ENCODE results near the gene SMG6.

The SMG6 gene

DNA sequence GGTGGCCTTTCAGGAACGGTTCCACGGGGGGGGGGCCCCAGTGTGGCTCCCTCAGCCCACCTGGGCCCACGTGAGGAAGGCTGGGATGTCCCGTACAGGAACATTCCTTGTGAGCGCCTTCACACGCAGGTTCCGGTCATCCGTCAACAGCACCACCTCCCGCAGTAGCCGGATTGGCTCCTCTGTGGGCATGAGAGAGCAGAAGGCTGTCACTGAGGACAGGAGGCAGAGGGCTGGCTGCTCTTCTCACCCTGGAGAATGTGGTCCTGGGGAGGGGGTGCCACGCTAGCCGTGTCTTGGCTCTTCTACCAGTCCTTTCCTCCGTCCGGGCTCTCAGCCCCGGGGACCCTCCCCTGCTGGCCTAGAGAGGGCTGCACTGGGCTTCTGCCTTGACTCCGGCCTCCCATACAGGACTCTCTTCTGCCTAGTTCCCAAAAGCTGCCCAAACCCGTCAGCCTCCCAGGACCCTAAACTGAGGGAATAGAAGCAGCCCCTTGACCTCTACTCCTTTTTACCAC is 242.1 kb downstream of the SMG6 start:
- Mint-ChIP-seq H3K4me3 (no peak overlapping the region), H3K27me3 (ENCODE audit: low read depth) (no peaks in the 10 kb centered on the region), H3K4me1 (ENCODE audit: low read depth) (peaks cover 39% of the 10 kb centered on the region), H3K36me3 (ENCODE audit: low read depth) (peaks cover 46% of the 10 kb centered on the region), H3K27ac (peak overlapping the region; percentile 65), H3K9me3 (no peaks in the 10 kb centered on the region)

DNA sequence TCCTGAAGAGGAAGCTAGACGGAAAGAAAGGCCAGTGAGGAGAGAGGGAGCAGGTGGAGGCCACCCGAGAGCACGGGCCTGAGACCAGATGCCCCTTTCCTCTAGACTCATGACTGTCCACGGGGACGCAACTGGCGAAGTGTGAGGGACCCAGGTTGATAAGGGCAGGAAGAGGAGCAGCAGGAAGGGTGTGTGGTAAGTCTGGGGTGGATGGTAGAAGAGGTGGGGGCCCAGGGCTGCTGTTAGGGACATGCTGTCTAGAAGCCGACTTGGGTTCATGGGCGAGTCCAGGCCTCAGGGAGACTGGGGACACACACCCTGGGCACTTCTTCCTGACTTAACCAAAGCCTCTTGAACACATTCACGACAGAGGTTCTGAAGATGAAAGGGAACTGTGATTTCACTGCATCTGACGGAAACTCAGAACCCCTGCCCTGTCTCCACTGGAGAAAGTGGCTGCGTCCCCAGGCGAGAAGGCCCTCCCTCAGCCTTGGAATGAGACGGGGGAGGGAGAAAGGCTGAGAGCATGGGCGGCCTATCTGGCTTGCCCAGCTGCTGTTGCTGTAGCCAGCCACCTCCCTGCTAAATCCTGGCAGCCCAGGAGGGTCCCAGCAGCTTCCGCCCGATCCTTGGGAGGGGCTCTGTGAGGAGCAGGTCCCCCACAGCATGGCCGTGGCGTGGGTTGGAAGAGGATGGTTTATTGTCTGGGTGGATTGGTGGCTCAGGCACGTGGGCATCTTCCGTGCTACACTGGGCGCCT is 242.7 kb downstream of the SMG6 start:
- Mint-ChIP-seq H3K4me1 (ENCODE audit: low read depth) (peaks cover 39% of the 10 kb centered on the region), H3K27me3 (ENCODE audit: low read depth) (no peaks in the 10 kb centered on the region), H3K27ac (peak overlapping the region; percentile 55), H3K9me3 (no peaks in the 10 kb centered on the region), H3K4me3 (no peak overlapping the region), H3K36me3 (ENCODE audit: low read depth) (peaks cover 42% of the 10 kb centered on the region)

DNA sequence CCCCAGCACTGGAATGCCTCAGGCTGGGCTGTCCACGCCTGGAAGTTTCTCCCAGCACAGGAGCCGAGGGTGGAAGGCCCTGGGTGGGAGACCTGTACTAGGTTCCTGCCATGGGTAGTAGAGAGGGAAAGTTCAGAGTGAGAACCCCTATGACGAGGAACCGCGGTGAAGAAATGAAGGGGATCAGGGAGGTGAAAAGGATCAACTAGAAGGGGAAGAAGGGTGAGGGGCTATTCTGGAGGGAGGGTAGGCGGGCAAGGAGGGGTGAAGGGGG is 243.3 kb downstream of the SMG6 start:
- Mint-ChIP-seq H3K27me3 (ENCODE audit: low read depth) (no peaks in the 10 kb centered on the region), H3K36me3 (ENCODE audit: low read depth) (peaks cover 39% of the 10 kb centered on the region), H3K4me3 (peak overlapping the region; percentile 78), H3K4me1 (ENCODE audit: low read depth) (peaks cover 39% of the 10 kb centered on the region), H3K27ac (peak overlapping the region; percentile 55), H3K9me3 (no peaks in the 10 kb centered on the region)

DNA sequence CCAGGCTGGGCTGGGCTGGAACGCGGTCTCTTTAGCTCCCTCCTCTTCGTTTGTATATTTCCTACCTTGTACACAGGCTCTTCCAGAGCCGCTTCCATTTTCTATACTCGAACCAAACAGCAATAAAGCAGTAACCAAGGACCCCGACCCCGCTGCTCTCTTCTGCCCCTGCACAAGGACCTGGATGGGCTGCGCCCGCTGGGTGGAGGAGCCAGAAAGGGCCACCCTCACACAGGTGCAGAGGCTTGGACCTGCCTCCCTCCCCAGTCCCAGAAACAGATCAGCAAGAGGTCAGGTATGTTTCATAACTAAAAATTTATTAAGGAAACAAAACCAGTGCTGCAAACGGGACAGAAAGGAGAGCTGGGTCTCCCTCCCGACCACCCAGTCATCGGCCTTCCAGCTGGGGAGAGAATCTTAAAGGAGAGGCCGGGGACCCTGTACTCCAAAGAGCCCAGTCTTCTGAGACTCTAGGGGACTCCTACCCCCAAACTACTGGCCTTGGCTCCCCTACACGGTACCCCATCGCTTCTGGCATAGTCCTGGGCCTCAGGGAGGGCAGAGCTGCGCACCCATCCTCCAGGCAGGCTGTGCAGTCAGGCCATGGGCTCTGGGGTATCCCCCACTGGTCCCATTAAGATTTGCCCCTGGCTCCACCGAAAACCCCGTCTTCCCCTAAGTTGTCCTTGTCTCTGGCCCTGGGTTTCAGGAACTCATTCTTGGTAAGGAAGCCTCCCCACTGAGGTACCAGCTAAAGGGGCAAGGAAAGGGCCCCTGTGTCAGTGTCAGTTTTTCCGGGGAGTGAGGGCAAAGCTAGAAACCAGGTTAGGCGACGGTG is 243.8 kb downstream of the SMG6 start:
- Mint-ChIP-seq H3K27me3 (ENCODE audit: low read depth) (no peaks in the 10 kb centered on the region), H3K4me3 (peak overlapping the region; percentile 78), H3K9me3 (no peaks in the 10 kb centered on the region), H3K4me1 (ENCODE audit: low read depth) (peaks cover 34% of the 10 kb centered on the region), H3K27ac (peak overlapping the region; percentile 64), H3K36me3 (ENCODE audit: low read depth) (peaks cover 37% of the 10 kb centered on the region)

DNA sequence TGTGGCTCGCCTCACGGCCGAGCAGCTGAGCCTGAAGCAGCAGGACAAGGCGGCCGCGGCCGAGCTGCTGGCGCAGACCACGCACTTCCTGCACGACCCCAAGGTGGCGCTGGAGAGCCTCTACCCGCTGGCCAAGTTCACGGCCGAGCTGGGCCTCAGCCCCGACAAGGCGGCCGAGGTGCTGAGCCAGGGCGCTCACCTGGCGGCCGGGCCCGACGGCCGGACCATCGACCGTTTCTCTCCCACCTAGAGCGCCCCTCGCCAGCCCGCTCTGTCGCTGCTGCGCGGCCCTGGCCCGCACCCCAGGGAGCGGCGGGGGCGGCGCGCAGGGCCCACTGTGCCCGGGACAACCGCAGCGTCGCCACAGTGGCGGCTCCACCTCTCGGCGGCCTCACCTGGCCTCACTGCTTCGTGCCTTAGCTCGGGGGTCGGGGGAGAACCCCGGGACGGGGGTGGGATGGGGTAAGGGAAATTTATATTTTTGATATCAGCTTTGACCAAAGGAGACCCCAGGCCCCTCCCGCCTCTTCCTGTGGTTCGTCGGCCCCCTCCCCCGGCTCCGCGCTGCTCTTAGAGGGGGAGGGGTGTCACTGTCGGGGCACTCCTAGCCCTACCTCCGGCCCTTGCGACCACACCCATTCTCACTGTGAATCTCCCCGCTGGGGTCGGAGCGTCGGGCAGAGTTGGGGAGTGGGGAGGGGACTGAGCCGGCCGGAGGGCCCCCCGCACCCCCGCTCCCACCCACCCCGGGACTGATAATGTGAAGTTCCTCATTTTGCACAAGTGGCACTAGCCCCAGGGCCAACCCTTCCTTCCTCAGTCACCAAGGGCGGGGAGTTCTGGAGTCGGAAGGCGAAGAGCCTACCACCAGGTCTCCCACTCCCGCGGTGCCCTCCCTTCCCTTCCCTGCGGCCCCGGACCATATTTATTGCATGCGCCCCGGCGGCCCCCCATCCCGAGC is 244.7 kb downstream of the SMG6 start:
- Mint-ChIP-seq H3K9me3 (no peaks in the 10 kb centered on the region), H3K27me3 (ENCODE audit: low read depth) (no peaks in the 10 kb centered on the region), H3K27ac (peak overlapping the region; percentile 70), H3K4me3 (peak overlapping the region; percentile 78), H3K4me1 (ENCODE audit: low read depth) (peaks cover 30% of the 10 kb centered on the region), H3K36me3 (ENCODE audit: low read depth) (peaks cover 31% of the 10 kb centered on the region)

DNA sequence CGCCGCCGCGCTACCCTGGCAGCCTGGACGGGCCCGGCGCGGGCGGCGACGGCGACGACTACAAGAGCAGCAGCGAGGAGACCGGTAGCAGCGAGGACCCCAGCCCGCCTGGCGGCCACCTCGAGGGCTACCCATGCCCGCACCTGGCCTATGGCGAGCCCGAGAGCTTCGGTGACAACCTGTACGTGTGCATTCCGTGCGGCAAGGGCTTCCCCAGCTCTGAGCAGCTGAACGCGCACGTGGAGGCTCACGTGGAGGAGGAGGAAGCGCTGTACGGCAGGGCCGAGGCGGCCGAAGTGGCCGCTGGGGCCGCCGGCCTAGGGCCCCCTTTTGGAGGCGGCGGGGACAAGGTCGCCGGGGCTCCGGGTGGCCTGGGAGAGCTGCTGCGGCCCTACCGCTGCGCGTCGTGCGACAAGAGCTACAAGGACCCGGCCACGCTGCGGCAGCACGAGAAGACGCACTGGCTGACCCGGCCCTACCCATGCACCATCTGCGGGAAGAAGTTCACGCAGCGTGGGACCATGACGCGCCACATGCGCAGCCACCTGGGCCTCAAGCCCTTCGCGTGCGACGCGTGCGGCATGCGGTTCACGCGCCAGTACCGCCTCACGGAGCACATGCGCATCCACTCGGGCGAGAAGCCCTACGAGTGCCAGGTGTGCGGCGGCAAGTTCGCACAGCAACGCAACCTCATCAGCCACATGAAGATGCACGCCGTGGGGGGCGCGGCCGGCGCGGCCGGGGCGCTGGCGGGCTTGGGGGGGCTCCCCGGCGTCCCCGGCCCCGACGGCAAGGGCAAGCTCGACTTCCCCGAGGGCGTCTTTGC is 245.6 kb downstream of the SMG6 start:
- Mint-ChIP-seq H3K27ac (peak overlapping the region; percentile 83), H3K9me3 (no peaks in the 10 kb centered on the region), H3K4me1 (ENCODE audit: low read depth) (peaks cover 34% of the 10 kb centered on the region), H3K4me3 (peak overlapping the region; percentile 75), H3K36me3 (ENCODE audit: low read depth) (peaks cover 27% of the 10 kb centered on the region), H3K27me3 (ENCODE audit: low read depth) (peaks cover 4% of the 10 kb centered on the region)

DNA sequence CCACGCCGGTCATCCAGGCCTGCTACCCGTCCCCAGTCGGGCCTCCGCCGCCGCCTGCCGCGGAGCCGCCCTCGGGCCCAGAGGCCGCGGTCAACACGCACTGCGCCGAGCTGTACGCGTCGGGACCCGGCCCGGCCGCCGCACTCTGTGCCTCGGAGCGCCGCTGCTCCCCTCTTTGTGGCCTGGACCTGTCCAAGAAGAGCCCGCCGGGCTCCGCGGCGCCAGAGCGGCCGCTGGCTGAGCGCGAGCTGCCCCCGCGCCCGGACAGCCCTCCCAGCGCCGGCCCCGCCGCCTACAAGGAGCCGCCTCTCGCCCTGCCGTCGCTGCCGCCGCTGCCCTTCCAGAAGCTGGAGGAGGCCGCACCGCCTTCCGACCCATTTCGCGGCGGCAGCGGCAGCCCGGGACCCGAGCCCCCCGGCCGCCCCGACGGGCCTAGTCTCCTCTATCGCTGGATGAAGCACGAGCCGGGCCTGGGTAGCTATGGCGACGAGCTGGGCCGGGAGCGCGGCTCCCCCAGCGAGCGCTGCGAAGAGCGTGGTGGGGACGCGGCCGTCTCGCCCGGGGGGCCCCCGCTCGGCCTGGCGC is 246.3 kb downstream of the SMG6 start:
- Mint-ChIP-seq H3K9me3 (no peaks in the 10 kb centered on the region), H3K27ac (no peak overlapping the region), H3K36me3 (ENCODE audit: low read depth) (peaks cover 23% of the 10 kb centered on the region), H3K4me1 (ENCODE audit: low read depth) (peaks cover 31% of the 10 kb centered on the region), H3K27me3 (ENCODE audit: low read depth) (peaks cover 6% of the 10 kb centered on the region), H3K4me3 (peak overlapping the region; percentile 21)

DNA sequence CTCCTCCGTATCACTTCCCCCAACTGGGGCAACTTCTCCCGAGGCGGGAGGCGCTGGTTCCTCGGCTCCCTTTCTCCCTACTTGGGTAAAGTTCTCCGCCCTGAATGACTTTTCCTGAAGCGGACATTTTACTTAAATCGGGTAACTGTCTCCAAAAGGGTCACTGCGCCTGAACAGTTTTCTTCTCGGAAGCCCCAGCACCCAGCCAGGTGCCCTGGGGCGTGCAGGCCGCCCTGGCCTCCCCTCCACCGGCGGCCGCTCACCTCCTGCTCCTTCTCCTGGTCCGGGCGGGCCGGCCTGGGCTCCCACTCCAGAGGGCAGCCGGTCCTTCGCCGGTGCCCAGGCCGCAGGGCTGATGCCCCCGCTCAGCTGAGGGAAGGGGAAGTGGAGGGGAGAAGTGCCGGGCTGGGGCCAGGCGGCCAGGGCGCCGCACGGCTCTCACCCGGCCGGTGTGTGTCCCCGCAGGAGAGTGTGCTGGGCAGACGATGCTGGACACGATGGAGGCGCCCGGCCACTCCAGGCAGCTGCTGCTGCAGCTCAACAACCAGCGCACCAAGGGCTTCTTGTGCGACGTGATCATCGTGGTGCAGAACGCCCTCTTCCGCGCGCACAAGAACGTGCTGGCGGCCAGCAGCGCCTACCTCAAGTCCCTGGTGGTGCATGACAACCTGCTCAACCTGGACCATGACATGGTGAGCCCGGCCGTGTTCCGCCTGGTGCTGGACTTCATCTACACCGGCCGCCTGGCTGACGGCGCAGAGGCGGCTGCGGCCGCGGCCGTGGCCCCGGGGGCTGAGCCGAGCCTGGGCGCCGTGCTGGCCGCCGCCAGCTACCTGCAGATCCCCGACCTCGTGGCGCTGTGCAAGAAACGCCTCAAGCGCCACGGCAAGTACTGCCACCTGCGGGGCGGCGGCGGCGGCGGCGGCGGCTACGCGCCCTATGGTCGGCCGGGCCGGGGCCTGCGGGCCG is 247.1 kb downstream of the SMG6 start:
- peak overlapping the region; percentile 85 for H3K4me3 Mint-ChIP-seq
- peaks cover 16% of the 10 kb centered on the region for H3K36me3 Mint-ChIP-seq (ENCODE audit: low read depth)
- H3K4me1 Mint-ChIP-seq (ENCODE audit: low read depth) = peaks cover 29% of the 10 kb centered on the region
- peak overlapping the region; percentile 84 for H3K27ac Mint-ChIP-seq
- H3K27me3 Mint-ChIP-seq (ENCODE audit: low read depth) = peaks cover 12% of the 10 kb centered on the region
- H3K9me3 Mint-ChIP-seq = no peaks in the 10 kb centered on the region

DNA sequence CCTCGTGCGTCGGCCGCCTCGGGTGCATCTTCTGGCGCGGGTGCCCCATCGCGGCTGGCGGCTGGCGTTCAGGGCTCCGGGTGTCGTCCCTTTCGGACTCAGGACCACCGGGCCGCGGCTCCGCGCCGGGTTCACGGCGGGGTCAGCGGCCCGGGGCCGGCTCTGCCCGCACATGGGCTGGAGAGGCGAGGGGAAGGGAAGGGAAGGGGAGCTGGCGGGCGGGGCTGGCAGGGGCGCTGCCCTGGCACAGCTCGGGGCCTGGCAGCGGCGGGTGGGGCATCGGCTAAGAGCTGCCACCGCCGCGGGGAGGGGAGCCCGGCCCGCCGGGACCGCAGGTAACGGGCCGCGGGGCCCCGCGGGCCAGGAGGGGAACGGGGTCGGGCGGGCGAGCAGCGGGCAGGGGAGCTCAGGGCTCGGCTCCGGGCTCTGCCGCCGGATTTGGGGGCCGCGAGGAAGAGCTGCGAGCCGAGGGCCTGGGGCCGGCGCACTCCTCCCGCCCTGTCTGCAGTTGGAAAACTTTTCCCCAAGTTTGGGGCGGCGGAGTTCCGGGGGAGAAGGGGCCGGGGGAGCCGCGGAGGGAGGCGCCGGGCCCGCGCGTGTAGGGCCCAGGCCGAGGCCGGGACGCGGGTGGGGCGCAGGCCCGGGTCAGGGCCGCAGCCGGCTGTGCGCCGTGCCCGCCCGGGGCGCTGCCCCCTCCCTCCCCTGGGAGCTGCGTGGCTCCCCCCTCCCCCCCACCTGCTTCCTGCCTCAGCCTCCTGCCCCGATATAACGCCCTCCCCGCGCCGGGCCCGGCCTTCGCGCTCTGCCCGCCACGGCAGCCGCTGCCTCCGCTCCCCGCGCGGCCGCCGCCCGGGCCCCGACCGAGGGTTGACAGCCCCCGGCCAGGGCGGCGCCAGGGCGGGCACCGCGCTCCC is 248.0 kb downstream of the SMG6 start:
- H3K9me3 Mint-ChIP-seq = no peaks in the 10 kb centered on the region
- H3K4me3 Mint-ChIP-seq = peak overlapping the region; percentile 85
- peaks cover 26% of the 10 kb centered on the region for H3K4me1 Mint-ChIP-seq (ENCODE audit: low read depth)
- peaks cover 13% of the 10 kb centered on the region for H3K27me3 Mint-ChIP-seq (ENCODE audit: low read depth)
- peaks cover 13% of the 10 kb centered on the region for H3K36me3 Mint-ChIP-seq (ENCODE audit: low read depth)
- no peak overlapping the region for H3K27ac Mint-ChIP-seq

DNA sequence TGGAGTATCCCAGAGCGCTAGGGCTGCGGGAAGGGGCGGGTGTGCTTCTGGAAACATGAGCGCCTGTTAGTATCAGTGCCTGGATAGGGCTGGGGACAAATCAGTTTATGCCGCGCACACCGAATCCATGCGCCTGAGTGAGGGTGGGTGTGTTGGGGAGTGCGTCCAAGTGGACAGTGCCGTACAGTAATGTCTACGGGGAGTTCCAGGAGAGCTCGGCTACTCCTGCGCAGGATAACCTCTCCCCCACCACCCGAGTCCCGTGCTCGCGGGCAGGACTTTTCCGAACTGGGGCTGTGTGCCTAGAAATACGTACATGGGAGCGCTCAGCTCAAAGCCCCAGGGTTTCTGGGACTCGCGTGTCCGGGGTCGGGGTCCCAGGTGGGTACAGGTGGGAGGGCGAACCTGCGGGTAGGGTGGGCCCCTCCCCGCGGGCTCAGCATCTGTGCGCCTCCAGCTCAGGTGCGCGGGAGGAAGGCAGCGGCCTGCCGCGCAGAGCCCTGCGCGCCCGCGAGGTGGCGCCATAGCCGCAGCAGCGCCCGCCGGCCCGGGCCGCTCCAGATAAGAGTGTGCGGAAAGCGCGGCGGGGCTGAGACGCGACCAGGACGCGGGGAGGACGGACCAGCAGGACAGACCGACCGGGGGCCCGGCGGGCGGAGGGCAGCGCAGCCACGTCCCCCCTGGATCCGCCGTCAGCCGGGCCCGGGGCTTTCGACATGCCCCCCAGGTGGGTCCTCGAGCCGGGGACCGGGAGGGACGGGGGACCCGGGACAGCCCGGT is 248.9 kb downstream of the SMG6 start, which contains the start of gene HIC1:
Gene HIC1 (plus strand): TSS at position 592 of the 780 bp plus-strand sequence. CDS start 1,588 bp downstream, outside the sequence.
- H3K27ac Mint-ChIP-seq = peak within 1 kb of the TSS; percentile 86
- no peaks in the 10 kb centered on the region for H3K9me3 Mint-ChIP-seq
- H3K4me3 Mint-ChIP-seq = peak within 1 kb of the TSS; percentile 84
- H3K36me3 Mint-ChIP-seq (ENCODE audit: low read depth) = peaks cover 6% of the 10 kb centered on the region
- peaks cover 13% of the 10 kb centered on the region for H3K27me3 Mint-ChIP-seq (ENCODE audit: low read depth)
- peaks cover 18% of the 10 kb centered on the region for H3K4me1 Mint-ChIP-seq (ENCODE audit: low read depth)

DNA sequence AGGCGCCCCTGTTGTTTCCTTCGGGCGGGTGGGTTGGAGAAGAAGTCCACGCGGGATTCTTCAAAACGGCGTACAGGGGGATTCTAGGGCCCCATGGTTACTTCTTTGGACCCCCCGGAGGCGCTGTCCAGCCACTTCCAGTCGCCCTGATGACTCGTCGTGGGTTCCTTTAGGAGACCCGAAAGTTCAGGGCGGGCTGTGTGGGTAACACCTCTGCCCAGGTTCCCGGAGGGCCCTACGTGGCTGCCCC is 249.4 kb downstream of the SMG6 start:
- Mint-ChIP-seq H3K4me3 (peak overlapping the region; percentile 84), H3K4me1 (ENCODE audit: low read depth) (peaks cover 18% of the 10 kb centered on the region), H3K9me3 (no peaks in the 10 kb centered on the region), H3K36me3 (ENCODE audit: low read depth) (peaks cover 2% of the 10 kb centered on the region), H3K27me3 (ENCODE audit: low read depth) (peaks cover 13% of the 10 kb centered on the region), H3K27ac (peak overlapping the region; percentile 86)

All from T-helper 1 cell treated with Interleukin-12 subunit alpha and Interleukin-12 subunit beta and Interleukin-4 antibody, amounts not matched to agents 30 μg/mL and 1 μg/mL, for 36 hours (primary cell).